Type B pancreatic cell (in vitro differentiated cells): Measurements from ENCODE around the gene PCNT. TPM values are rescaled to one million over a fixed set of nuclear protein-coding genes. Genes with fewer than 3 reads are reported as not detected.

Experiments used
- DNase-seq: peaks from one replicate; pipeline ENCODE4 v3.0.0; 2021; ENCODE audit warnings: mixed read lengths; ENCODE audit not compliant: unreplicated experiment; ENCODE audit errors: extremely low spot score
- H3K27ac Mint-ChIP-seq: 2 replicates; pipeline ENCODE4 v1.8.0; 2021; ENCODE audit warnings: mild to moderate bottlenecking, mixed read lengths
- H3K27me3 Mint-ChIP-seq: 2 replicates; pipeline ENCODE4 v1.8.0; 2021; ENCODE audit warnings: mixed read lengths
- H3K36me3 Mint-ChIP-seq: 2 replicates; pipeline ENCODE4 v1.8.0; 2021; ENCODE audit warnings: mixed read lengths
- H3K4me1 Mint-ChIP-seq: one replicate; pipeline ENCODE4 v1.8.0; 2021; ENCODE audit warnings: mixed read lengths; ENCODE audit not compliant: unreplicated experiment
- H3K4me3 Mint-ChIP-seq: 2 replicates; pipeline ENCODE4 v1.8.0; 2021; ENCODE audit warnings: mild to moderate bottlenecking, mixed read lengths
- H3K9me3 Mint-ChIP-seq: 2 replicates; pipeline ENCODE4 v1.8.0; 2021; ENCODE audit warnings: mixed read lengths
- total RNA-seq: library from RNA; stranded (reverse); gene quantifications from 2 replicates; pipeline ENCODE4 v1.2.1, GENCODE V29; 2021; ENCODE audit warnings: low replicate concordance
- TF ChIP-seq, protein P1 (sequence below): fragments of 200-600 bp; sonication (generic); conservative IDR thresholded peaks from 2 replicates; pipeline ENCODE4 v1.5.0; 2021; ENCODE audit warnings: antibody characterized with exemption, mild to moderate bottlenecking

PCNT gene
- total RNA-seq, 1 donor from 2014 or later: 50.3 TPM

DNA sequence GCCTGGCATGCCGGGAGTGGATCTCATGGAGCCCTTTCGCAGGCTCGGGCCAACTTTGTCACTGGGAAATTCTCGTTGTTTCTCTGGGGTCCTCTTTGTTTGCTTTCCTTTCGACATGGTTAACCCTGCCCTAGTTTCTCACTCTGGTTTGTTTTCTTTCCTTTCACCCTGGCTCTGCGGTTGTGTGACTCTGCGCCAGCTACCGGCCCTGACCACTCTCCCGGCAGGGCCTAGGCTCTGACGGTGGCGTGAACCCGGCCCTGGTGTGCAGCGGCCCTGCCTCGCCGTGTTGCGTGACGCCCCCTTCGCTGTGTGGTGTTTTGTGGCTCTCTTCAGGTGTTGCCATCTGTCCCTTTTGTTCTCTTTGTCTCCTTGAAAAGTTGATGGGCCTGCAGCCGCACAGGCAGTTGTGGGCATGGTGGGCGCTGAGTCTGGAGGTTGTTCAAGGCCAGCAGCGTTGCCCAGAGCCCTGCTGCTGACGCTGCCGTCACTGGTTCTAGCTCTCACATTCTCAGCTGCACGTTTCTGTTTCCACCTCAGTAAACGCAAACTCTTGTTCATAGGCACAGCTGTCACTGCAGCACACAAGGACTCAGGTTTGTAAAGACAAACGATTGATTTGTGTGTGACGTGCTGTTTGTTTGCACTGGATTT is 70.1 kb downstream of the PCNT start:
- Mint-ChIP-seq H3K4me1 (peaks cover 4% of the 10 kb centered on the region), H3K9me3 (no peaks in the 10 kb centered on the region), H3K27me3 (no peaks in the 10 kb centered on the region), H3K4me3 (peak overlapping the region; percentile 72), H3K27ac (peak overlapping the region; percentile 97), H3K36me3 (peaks cover 4% of the 10 kb centered on the region)
- TF ChIP-seq, protein P1, sequence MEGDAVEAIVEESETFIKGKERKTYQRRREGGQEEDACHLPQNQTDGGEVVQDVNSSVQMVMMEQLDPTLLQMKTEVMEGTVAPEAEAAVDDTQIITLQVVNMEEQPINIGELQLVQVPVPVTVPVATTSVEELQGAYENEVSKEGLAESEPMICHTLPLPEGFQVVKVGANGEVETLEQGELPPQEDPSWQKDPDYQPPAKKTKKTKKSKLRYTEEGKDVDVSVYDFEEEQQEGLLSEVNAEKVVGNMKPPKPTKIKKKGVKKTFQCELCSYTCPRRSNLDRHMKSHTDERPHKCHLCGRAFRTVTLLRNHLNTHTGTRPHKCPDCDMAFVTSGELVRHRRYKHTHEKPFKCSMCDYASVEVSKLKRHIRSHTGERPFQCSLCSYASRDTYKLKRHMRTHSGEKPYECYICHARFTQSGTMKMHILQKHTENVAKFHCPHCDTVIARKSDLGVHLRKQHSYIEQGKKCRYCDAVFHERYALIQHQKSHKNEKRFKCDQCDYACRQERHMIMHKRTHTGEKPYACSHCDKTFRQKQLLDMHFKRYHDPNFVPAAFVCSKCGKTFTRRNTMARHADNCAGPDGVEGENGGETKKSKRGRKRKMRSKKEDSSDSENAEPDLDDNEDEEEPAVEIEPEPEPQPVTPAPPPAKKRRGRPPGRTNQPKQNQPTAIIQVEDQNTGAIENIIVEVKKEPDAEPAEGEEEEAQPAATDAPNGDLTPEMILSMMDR: no peak
- no peak for DNase-seq

DNA sequence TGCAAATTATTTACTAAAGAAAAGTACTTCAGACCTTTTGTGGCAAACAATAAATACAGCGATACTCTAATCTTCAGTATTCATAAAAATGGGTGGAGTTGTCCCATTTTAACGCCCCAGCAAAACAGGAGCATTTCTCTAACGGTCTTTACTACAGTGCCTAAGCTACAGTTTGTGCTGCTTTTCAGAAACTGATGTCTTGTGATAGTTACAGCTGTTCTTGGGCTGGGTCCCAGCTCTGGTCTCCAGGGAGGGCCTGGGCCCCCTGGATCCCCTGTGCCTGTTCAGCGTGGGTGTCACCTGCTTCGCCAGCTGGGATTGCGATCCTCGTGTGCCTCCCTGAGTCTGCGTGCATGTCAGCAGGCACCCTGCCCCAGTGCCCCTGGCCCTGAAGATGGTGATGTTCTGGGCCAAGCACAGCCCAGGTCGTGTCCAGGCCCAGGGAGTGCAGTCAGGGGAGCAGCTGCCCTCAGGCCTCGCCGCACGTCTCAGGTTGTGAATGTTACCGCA is 70.7 kb downstream of the PCNT start:
- TF ChIP-seq, protein P1: no peak
- peaks cover 9% of the 10 kb centered on the region for H3K36me3 Mint-ChIP-seq
- DNase-seq: no peak
- H3K9me3 Mint-ChIP-seq: no peaks in the 10 kb centered on the region
- H3K4me1 Mint-ChIP-seq: peaks cover 4% of the 10 kb centered on the region
- H3K4me3 Mint-ChIP-seq: no peak overlapping the region
- H3K27ac Mint-ChIP-seq: peak overlapping the region; percentile 97
- no peaks in the 10 kb centered on the region for H3K27me3 Mint-ChIP-seq

DNA sequence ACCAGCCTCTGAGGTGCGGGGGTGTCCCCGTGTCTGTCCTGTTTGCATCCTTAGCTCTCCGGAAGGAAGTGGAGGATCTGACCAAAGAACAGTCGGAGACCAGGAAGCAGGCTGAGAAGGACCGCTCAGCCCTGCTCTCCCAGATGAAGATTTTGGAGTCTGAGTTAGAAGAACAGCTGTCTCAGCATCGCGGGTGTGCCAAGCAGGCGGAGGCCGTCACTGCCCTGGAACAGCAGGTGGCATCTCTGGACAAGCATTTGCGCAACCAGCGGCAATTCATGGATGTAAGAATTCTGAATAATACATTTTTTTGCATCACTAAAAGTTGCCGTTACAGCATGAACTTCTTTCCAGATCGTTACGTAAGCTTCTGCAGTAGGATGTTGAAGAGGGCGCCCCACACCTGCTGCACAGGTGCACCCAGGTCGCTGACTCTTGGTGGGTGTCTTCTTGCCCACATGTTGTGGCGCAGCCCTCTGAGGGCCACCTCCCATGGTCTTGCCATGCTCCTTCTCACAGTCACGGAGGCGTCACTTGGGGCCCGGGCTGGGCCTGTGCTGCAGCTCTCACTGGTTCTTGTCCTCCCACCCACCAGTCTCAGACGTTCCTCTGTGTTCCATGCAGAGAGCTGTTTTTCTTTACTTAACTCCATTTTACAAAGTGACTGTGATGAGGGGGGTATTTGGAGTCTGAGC is 73.4 kb downstream of the PCNT start:
- Mint-ChIP-seq H3K36me3 (peaks cover 13% of the 10 kb centered on the region), H3K27me3 (no peaks in the 10 kb centered on the region), H3K9me3 (no peaks in the 10 kb centered on the region), H3K4me3 (no peak overlapping the region), H3K4me1 (peaks cover 4% of the 10 kb centered on the region), H3K27ac (no peak overlapping the region)
- DNase-seq: no peak
- TF ChIP-seq, protein P1: no peak

DNA sequence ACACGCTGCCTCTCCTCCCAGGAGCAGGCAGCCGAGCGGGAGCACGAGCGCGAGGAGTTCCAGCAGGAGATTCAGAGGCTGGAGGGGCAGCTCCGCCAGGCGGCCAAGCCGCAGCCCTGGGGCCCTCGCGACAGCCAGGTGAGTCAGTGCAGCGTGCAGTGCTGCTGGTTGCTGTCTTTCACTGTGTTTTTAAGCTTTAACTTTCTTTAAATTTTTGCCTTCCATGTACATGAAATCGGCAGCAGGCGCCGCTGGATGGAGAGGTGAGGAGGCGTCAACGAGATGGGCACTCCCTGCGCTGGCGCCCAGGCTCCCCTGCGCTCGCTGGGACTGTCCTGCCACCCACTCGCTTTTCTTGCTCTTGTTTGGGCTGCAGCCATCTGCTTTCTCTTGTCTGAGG is 74.0 kb downstream of the PCNT start:
- TF ChIP-seq, protein P1: no peak
- no peaks in the 10 kb centered on the region for H3K9me3 Mint-ChIP-seq
- no peak overlapping the region for H3K27ac Mint-ChIP-seq
- H3K36me3 Mint-ChIP-seq: peaks cover 15% of the 10 kb centered on the region
- no peaks in the 10 kb centered on the region for H3K27me3 Mint-ChIP-seq
- H3K4me1 Mint-ChIP-seq: peaks cover 4% of the 10 kb centered on the region
- DNase-seq: no peak
- no peak overlapping the region for H3K4me3 Mint-ChIP-seq

DNA sequence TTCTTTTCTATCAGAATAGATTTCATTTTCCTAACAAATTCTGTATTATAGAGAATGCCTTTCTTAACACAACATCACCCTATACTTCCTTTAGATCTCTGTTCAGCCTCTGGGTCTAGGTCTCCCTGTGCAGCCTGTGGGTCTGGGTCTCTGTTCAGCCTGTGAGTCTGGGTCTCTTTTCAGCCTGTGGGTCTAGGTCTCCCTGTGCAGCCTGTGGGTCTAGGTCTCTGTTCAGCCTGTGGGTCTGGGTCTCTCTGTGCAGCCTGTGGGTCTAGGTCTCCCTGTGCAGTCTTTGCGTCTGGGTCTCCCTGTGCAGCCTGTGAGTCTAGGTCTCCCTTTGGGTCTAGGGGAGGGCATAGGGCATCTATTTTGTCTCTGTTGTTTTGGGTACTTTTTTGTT is 75.2 kb downstream of the PCNT start:
- H3K9me3 Mint-ChIP-seq: no peaks in the 10 kb centered on the region
- H3K4me1 Mint-ChIP-seq: peaks cover 3% of the 10 kb centered on the region
- TF ChIP-seq, protein P1: no peak
- peaks cover 20% of the 10 kb centered on the region for H3K36me3 Mint-ChIP-seq
- DNase-seq: no peak
- no peaks in the 10 kb centered on the region for H3K27me3 Mint-ChIP-seq
- H3K4me3 Mint-ChIP-seq: no peak overlapping the region
- H3K27ac Mint-ChIP-seq: no peak overlapping the region
